GM18505 (cell line): Measurements from ENCODE around the gene ILKAP.
"Not testable (repeated sequence)": the region's sequence is repeated elsewhere in the genome, so short reads cannot be mapped to it uniquely, and the experiment has no call there.

Experiments used
- ATAC-seq: cut with Tn5 transposase; IDR thresholded peaks from one replicate; pipeline ENCODE4 v1.9.1; 2021; ENCODE audit not compliant: unreplicated experiment
- POLR2A ChIP-seq: IDR thresholded peaks from 4 replicates; pipeline ENCODE4 v1.6.1; 2011; ENCODE audit warnings: borderline replicate concordance; ENCODE audit not compliant: insufficient read depth, insufficient read length; ENCODE audit errors: extremely low read depth

ILKAP gene

DNA sequence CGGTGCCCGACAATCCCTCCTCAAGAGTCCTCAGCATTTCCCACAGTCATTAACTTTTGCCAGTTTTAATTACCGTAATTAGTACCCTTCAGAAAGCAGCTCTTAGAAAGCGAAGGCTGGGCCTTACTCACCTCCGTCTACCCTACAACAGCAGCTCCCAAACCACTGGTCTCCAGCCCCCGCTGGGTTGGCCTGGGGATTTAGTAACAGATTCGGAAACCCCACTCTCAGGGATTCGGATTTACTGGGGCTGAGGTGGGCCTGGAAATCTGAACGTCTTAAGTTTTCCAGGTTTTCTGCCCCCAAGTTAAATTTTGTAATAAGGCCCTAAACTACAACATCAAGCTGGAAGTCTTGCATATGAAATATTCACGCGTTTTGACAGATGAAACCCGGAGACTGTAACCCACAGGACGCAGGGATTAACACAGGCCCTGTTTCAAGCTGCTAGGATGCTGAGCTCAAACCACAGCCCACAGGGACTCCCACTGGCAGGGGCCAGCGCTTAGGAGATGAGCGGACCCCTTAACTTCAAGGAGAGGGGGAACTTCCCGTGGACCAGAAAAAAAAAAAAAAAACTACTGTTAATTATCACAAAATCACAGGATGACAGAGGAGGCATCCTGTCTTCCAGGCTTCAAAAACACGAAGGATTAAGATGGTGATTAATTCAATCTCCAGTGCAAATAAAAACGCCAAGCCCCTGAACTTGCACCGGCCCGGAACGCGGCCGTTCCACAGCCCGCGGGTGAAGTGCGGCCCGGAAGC, 985 bp downstream of the ILKAP start:
- no peak for TF ChIP-seq POLR2A
- ATAC-seq = no peak

DNA sequence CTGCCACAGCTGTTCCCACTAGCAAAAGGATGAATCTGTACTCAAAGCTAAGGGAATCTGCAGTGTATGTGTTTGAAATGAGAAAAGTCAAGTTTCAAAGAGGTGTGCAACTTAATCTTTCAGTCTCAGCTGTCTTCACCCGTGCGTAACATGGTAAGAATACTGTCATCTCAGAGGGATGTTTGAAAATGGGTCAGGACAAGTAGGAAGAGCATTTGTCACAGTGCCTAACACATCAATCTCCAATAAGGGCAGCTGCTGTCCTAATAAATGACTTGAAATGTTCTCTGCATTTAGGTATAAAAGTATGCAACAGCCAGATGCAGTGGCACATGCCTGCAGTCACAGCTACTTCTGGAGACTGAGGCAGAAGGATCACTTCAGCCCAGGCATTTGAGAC, 13.1 kb downstream of the ILKAP start:
- no peak for TF ChIP-seq POLR2A
- ATAC-seq = no peak

DNA sequence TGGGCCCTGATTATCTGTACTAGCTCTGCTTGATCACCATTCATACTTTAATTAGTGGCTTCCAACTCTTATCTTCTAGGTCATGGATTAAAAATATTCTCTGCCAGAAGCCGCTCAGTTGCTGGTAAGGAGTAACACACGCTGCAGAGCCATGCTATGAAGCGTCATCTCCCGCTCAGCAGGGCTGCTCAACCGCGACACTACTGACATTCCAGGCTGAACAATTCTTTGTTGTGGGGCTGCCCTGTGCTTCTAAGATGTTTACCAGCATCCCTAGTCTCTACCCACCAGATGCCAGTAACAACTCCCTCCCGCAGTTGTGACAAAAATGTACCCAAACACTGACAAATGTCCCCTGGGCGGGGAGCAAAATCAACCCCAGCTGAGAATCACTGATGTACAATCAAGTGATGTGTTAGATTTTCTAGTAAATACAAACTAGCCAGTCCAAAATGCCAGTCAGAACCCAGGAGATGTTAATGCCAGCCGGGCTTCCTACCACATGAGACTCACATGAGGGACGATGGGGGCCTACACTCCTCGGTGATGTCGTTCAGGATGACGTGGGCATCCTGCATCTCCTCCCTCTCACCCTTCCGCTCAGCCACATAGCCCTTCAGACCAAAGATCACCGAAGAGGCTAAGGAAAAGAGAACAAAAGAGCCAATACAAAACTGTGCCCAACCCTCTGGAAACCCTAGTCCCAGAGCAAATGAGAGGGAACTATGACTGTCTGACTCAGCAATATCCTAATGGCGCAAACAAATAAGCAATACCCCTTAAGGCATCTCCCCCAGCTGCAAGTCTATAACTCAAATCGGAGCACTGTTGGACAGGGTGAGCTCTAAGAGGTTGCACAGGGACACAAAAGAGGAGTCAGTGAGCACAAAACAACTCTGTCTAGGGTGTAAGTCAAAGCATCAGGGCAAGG, 15.6 kb downstream of the ILKAP start:
- no peak for ATAC-seq
- no peak for TF ChIP-seq POLR2A

DNA sequence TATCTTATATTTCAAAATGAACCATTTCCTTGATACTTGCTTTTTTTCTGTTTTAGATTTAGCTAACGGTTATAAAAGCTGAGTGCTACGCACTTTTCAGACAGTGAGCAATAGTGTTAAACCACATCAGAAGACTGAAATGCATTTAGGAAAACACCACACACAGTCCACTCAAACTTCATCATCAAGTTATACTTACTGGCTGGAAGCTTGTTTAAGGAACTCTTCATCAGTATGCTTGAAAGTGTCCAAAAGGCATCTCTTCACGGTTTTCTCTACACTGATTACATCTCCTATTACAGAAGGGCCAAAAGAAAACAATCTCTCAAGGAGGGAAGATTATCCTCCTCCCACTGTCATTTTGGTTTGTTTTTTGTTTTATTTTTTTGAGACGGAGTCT, 19.7 kb downstream of the ILKAP start:
- ATAC-seq = no peak
- TF ChIP-seq POLR2A = no peak

DNA sequence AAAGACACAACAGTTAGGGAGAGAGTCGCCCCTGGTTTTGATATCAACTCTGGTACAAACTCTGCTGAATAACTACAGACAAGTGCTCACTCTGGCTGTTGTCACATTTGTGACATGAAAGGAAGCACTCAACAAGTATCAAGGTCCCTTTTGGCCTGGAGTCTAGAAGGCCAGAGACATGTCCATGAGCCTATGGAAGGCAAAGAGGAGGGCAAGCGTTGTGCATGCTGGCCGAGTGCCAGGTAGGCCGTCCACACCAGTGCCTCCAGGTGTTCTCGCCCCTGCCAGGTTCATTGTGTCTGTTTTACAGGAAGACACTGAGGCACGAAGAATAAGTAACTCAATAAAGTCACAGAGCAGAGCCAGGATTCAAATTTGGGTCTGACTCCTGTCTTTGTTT, 21.1 kb downstream of the ILKAP start:
- TF ChIP-seq POLR2A = no peak
- no peak for ATAC-seq

DNA sequence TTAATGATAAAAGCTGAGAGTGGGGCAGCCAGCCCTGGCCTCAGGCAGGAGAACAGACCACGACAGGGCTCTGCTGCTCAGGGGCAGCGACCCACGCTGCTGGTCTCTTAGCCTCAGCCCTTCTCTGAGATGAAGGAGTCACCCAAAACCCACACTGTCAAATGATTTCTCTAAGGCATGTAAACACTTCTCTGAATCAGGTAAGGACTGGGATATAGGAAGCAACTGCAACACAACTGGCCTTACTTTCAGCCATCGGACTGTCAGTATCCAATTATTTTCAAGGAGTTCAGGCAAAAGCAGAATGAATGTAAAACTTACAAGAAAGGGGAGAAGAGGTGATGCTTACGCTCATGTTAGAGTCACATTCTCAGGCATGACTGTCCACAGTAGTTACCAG, 22.9 kb downstream of the ILKAP start:
- ATAC-seq = no peak
- TF ChIP-seq POLR2A = no peak

DNA sequence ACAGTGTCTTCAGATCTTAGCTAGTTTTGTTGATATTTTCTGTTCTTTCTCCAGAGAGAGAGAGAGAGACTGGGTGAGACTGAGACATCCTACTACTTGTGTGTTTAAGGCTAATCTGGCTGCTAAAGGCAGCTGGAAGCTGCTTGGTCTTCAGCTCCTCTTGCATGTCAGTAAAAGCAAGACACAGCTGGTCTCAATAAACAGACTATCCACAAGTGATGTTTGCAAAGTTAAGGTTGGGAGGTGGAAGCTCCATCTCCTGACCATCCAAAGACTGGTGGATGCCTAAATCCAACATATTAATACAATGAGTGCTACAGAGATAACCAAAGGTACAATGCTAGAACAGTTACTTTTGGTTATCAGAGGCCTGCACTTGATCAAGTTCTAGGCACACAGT, 26.9 kb downstream of the ILKAP start:
- no peak for TF ChIP-seq POLR2A
- no peak for ATAC-seq

DNA sequence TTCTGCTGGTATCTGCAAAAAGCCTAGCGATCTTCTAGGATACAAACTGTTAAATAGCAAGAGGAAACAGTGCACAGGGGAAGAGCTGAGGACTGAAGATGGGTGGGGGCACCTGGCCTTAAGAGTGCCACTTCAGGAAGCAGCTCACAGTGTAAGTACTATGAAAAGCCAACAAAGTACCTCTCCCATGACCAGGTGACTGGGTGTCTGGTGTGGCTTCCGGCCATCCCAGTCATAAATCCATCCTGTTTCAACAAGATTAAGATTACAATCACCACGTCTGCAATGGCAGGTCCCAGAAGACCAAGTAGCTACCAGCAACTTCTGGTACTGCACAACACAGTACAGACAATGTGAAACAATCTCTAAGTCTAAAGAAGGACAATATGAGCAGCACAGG, 28.8 kb downstream of the ILKAP start:
- ATAC-seq = no peak
- no peak for TF ChIP-seq POLR2A

DNA sequence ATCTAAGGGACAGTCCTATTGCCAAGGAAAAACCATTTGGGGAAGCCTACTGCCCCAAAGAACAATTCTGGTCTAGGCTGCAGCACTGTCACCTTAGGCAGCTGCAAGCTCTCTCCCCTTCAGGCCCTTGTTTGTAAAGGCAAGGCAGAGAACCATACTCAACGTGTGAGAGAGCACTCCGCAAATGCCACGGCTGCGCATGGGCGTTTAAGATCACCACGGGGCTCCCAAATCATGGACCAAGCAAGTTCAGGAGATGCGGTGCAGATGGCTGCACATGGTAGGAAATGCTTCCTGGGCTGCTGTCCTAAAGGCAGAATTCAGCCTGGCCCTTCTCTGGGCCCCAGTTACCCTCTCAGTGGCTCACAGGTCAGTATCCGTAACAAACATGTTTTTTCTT, 29.2 kb downstream of the ILKAP start:
- no peak for ATAC-seq
- no peak for TF ChIP-seq POLR2A

DNA sequence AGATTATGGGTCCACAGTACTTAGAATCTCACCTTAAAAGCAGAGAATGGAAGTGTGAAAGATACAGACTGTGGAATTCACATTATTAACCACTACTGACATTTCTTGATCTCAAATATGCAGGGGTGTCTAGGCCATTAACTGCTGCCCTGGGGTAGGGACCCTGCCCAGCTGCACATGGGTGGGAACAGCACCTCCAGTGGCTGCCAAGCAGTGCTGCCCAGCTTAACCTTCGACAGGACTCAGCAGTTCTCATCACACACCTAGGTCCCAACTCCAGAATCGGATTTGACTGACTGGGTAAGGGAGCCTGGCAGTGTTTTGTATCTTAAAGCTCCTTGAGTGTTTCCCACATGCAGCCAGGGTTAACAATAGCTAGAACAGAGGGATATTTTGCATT, 29.8 kb downstream of the ILKAP start:
- ATAC-seq = no peak
- no peak for TF ChIP-seq POLR2A

DNA sequence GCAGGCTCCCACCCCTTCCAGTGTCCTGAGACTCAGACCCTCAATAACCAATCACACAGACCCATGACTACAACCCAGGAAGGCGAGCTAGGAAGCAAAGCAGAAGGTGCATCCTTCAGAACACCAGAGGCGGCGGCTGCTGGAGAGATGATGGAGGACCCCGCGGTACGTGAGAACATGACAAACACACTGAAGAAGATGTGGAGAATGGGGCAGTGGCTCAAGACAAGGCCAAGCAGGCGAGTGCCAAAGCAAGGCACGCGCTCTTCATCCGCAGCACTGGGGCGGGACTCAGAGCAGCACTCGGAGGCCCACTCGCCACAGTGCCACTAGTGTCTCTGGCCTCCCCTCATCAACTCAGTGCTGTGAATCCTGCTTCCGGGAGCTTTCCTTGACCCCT, 31.1 kb downstream of the ILKAP start:
- ATAC-seq = no peak
- TF ChIP-seq POLR2A = no peak

DNA sequence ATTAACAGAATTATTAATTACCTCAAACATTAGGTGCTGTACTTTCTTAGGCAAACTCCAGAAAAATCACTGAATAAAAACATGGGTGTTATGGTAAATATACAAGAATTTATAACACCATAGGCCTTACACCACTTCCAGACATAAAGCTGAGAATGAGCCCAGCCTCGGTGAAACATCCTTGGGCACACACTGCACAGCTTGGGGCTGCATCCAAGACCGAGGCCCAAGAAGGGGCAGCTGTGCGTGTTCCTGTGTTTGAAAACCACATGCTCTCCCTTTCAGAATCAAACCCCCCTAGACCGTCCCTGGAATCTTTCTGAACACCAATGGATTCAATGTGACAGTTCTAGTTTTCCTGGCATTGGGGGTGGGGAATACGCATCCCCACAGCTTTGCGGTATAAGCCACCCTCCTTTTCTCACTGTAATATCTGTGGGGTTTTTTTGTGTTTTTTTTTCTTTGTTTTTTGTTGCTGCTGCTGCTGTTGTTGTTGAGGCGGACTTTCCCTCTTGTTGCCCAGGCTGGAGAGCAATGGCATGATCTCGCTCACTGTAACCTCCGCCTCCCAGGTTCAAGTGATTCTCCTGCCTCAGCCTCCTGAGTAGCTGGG, 31.8 kb downstream of the ILKAP start:
- ATAC-seq = no peak
- TF ChIP-seq POLR2A = no peak

DNA sequence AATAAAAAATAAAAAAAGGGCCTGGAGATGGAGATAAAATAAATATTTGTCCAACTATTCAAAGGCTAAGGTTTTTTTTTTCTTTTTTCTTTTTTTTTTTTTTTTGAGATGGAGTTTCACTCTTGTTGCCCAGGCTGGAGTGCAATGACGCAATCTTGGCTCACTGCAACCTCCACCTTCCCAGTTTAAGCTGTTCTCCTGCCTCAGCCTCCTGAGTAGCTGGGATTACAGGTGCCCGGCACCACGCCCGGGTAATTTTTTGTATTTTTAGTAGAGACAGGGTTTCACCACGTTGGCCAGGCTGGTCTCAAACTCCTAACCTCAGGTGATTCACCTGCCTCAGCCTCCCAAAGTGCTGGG, 32.4 kb downstream of the ILKAP start:
- ATAC-seq = not testable (repeated sequence)

DNA sequence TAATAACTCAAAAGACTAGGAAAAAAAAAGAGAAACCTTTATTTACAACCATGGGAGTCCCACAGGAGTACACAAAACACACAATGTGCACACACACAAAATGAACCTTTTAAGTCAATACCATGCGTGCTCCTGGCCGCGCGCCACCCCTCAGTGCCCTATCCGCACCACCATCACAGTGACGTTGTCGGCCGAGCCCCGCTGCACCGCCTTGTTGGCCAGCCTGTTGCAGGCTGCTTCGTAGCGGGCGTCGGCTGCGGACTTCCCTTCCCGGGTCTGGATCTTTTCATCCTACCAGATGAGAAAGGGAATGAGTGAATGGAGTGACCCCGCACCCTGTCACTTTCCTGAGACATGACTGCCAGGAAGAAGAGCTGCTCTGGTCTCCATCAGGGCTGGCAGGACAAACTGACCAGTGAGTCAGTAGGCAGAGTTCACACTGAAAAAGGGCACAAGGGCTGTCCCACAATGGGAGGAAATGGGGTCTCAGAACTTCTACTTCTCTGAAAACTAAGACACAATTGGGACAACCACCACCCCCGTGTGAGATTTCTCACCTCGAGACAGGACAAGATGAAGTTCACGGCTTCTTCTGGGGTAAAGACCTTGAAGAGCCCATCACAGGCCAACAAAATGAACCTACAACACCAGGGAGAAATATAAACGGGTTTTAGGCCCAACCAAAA, 33.0 kb downstream of the ILKAP start:
- no peak for ATAC-seq
- no peak for TF ChIP-seq POLR2A

DNA sequence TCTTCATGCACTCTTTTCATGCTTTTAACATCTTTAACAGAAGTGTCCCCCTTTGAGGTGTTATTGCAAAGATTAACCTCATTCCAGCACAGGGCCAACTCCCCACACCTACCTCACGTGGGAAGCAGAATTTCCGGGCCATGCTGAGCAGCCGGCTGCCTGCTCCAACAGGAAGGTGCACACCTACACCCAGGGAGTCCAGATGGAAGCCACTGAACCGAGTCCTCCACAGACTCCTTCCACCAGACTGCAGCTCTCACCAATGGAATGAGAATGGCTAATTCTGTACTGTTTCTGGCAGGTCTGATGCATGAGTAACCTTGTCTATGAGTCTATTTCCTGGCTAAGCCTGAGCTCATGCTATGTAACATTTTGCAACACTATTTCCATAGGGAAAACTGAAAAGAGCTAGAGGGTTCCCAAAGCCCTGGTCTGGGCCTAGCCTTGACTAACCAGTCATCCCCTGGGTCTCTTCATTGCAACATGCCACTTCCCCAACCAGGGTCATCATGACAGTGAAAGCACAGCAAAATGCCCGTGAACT, 33.7 kb downstream of the ILKAP start:
- no peak for TF ChIP-seq POLR2A
- no peak for ATAC-seq
